HL-60 (cell line): ENCODE results near the gene TMEM80.

Experiments used
- DNase-seq, 2 experiments: peaks; one replicate each; pipeline ENCODE4 v3.0.0-alpha.2; 2010 to 2020; ENCODE audit warnings: low read depth in 1 of 2, low spot score in 1 of 2
- H3K27ac ChIP-seq: fragments of 250-450 bp; sonication (Bioruptor Pico); replicated peaks from 2 replicates; pipeline ENCODE4 v1.5.1; 2020; ENCODE audit warnings: mild to moderate bottlenecking, moderate library complexity
- H3K27me3 ChIP-seq: fragments of 250-450 bp; sonication (Bioruptor Pico); 2 replicates; pipeline ENCODE4 v1.5.1; 2021; ENCODE audit warnings: mild to moderate bottlenecking, moderate library complexity; ENCODE audit not compliant: insufficient read depth, poor library complexity, severe bottlenecking
- H3K4me3 ChIP-seq: replicated peaks from 2 replicates; pipeline ENCODE4 v1.5.1; 2011; ENCODE audit warnings: mild to moderate bottlenecking, control low read depth, low read length; ENCODE audit not compliant: insufficient read depth
- GABPA ChIP-seq: IDR thresholded peaks from 2 replicates; pipeline ENCODE4 v1.6.1; 2012; ENCODE audit warnings: low read depth
- POLR2AphosphoS5 ChIP-seq: IDR thresholded peaks from 2 replicates; pipeline ENCODE4 v1.6.1; 2012; ENCODE audit warnings: low read depth
- REST ChIP-seq: IDR thresholded peaks from 2 replicates; pipeline ENCODE4 v1.6.1; 2012; ENCODE audit warnings: low read depth; ENCODE audit not compliant: insufficient replicate concordance
- SPI1 ChIP-seq: IDR thresholded peaks from 2 replicates; pipeline ENCODE4 v1.6.1; 2012; ENCODE audit warnings: low read depth, mild to moderate bottlenecking, borderline replicate concordance
- TF ChIP-seq, protein P1 (sequence below): IDR thresholded peaks from one replicate; pipeline ENCODE4 v1.5.1; 2011; ENCODE audit warnings: low read length, control low read depth, inconsistent platforms; ENCODE audit not compliant: insufficient read depth

The TMEM80 gene

GRCh38 chr11:704228-704674 lies 8.6 kb downstream of the TMEM80 start:
- Histone ChIP-seq H3K27me3 (peaks cover 16% of the 10 kb centered on the region), H3K4me3 (no peak overlapping the region), H3K27ac (no peak overlapping the region)
- no peak for TF ChIP-seq SPI1
- TF ChIP-seq, protein P1, sequence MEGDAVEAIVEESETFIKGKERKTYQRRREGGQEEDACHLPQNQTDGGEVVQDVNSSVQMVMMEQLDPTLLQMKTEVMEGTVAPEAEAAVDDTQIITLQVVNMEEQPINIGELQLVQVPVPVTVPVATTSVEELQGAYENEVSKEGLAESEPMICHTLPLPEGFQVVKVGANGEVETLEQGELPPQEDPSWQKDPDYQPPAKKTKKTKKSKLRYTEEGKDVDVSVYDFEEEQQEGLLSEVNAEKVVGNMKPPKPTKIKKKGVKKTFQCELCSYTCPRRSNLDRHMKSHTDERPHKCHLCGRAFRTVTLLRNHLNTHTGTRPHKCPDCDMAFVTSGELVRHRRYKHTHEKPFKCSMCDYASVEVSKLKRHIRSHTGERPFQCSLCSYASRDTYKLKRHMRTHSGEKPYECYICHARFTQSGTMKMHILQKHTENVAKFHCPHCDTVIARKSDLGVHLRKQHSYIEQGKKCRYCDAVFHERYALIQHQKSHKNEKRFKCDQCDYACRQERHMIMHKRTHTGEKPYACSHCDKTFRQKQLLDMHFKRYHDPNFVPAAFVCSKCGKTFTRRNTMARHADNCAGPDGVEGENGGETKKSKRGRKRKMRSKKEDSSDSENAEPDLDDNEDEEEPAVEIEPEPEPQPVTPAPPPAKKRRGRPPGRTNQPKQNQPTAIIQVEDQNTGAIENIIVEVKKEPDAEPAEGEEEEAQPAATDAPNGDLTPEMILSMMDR = no peak
- TF ChIP-seq GABPA = no peak
- no peak for TF ChIP-seq POLR2AphosphoS5
- DNase-seq = no peak

- Histone ChIP-seq H3K4me3 (no peak overlapping the region), H3K27me3 (peaks cover 21% of the 10 kb centered on the region), H3K27ac (no peak overlapping the region)
Measured at GRCh38 chr11:704781-705645, 9.4 kb downstream of the TMEM80 start.

DNA sequence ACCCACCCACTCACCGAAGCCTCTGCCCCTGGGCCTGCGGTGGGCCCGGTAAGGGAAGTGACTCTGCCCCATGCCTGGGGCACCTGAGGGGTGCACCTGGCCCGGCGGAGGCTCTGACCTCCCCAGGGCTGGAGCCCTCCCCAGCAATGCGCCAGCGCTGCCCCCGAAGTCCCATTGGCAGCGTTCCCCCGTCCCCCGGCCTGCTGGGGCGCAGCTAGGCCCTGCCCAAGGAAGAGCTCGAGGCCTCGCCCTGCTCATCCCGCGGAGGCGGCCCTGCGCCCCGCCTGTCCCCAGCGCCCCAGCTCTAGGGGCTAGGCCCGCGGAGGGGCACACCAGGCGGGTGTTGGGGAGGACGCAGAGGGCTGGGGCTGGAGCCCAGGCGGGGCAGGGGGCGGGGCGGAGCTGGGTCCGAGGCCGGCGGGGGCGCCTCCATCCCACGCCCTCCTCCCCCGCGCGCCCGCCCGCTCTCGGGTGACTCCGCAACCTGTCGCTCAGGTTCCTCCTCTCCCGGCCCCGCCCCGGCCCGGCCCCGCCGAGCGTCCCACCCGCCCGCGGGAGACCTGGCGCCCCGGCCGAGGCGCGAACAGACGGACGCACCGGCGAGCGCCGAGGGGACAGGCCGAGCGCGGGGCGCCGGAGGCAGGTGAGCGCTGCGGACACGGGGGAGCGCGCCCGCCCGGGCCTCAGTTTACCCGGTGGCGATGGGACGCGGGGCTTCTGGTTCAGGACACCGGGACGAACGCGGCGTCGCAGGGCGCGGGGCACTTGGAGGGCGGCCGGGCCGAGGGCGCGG lies 10.2 kb downstream of the TMEM80 start, which contains the start of gene EPS8L2:
Gene EPS8L2, plus strand, starts transcription at position 586 of the 793 bp plus-strand sequence. CDS start 3,177 bp downstream, outside the sequence.
- TF ChIP-seq, protein P1 = no peak
- TF ChIP-seq POLR2AphosphoS5 = 0 out of 2 replicates have a peak, but pooled peaks have one; percentile 19
- Histone ChIP-seq H3K4me3 (no peak within 1 kb of the TSS), H3K27ac (no peak within 1 kb of the TSS), H3K27me3 (peaks cover 27% of the 10 kb centered on the region)
- no peak for DNase-seq

More at GRCh38 chr11:704781-705645, 9.4 kb downstream of the TMEM80 start:
- TF ChIP-seq SPI1 (no peak), POLR2AphosphoS5 (no peak), REST (no peak), GABPA (no peak)
- TF ChIP-seq, protein P1 = no peak
- DNase-seq = no peak

DNA sequence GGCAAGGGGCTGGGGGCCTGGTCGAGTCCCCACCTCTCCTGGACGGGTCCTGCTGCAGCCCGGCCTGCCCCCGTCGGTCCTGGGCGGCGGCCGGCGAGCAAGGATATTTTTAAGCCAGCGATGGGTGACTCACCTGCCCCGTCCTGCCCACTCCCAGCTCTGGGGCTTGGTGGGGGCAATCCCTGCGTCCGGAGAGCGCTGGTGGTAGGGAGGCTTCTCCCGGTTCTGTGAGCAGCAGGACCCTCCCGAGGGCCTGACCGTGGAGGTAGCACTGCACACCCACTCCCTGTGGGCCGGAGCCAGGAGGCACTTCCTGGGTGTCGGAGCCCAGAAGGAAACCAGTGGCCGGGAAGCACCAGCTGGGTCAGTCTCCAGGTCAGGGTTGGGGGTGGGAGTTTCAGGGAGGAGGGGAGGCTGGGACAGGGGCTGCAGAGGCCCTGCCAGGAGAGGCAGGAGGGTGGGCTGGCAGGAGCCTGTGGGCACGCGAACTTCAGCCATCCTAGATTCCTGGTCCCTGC lies 10.9 kb downstream of the TMEM80 start:
- TF ChIP-seq REST (no peak), GABPA (no peak), SPI1 (no peak), POLR2AphosphoS5 (no peak)
- TF ChIP-seq, protein P1 = no peak
- H3K4me3 ChIP-seq = no peak overlapping the region
- no peak for DNase-seq
- H3K27me3 ChIP-seq = peaks cover 29% of the 10 kb centered on the region
- H3K27ac ChIP-seq = no peak overlapping the region
